ENCODE results near the gene TOM1. TPM values are rescaled to one million over a fixed set of nuclear protein-coding genes. Genes with fewer than 3 reads are reported as not detected.

The TOM1 gene
- total RNA-seq, 1 experiment from 2014 or later = 22.3 TPM

DNA sequence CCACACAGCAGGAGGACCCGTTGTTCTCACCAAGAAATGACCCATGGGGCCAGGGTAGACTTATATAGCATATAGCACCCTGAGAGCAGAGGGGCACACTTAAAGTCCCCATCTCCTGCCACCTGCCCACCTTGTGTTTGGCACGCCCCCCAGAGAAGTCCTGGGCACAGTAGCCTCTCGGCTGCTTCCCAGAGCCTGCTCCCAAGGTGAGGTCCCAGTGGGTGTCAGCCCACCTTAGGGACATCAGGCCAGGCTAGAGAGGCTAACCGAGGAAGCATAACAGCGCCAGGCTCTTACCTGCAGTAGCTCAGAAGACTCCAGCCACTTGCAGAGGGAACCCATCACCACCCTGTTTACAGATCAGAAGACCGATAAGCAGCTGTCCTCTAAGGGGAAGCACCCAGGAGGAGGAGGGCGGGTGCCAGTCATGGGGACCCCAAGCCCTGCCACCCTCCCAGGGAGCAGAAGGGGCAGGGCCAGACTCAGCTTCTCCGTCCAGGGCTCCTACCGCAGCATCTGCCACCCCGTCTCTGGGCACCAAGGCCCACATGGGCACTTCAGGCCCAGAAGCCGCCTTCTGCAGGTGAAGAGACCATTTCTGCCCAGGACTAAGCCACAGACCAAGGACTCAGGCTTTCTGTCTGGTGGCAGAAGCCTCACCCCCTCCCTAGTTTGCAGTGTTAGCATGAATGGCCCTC, 46.3 kb downstream of the TOM1 start:
- Histone ChIP-seq H3K23me2 (ENCODE audit: insufficient read length, low read depth, low read length, poor library complexity, severe bottlenecking) (peaks cover under 1% of the 10 kb centered on the region), H2BK12ac (ENCODE audit: insufficient read length, low read depth, low read length) (no peak overlapping the region), H3K4me1 (ENCODE audit: insufficient read depth, low read length) (no peaks in the 10 kb centered on the region), H3K79me1 (ENCODE audit: insufficient read depth, low read depth, low read length, poor library complexity, severe bottlenecking) (no peaks in the 10 kb centered on the region), H3K4me2 (ENCODE audit: insufficient read depth, insufficient read length, low read length) (no peak overlapping the region), H2AK5ac (ENCODE audit: insufficient read length, low read length) (no peak overlapping the region), H3K27ac (ENCODE audit: insufficient read length, low read depth, low read length) (no peak overlapping the region), H2BK20ac (ENCODE audit: low read depth, low read length, poor library complexity, severe bottlenecking) (no peak overlapping the region), H3K4ac (ENCODE audit: low read depth, low read length) (no peak overlapping the region), H4K8ac (replicated peaks; ENCODE audit: insufficient read length, low read depth, low read length) (no peak overlapping the region), H3K79me2 (ENCODE audit: insufficient read depth, low read length) (no peaks in the 10 kb centered on the region; the same call in 1 of the 2 replicates), H4K20me1 (ENCODE audit: control insufficient read depth, insufficient read depth, insufficient read length) (no peaks in the 10 kb centered on the region), H3K18ac (ENCODE audit: insufficient read length, low read depth, low read length) (no peak overlapping the region), H2AFZ (ENCODE audit: low read length) (no peak overlapping the region), H2BK5ac (ENCODE audit: insufficient read length, low read length) (no peak overlapping the region), H3K9ac (ENCODE audit: extremely low read depth, insufficient read length, low read length) (no peak overlapping the region), H3K27me3 (ENCODE audit: insufficient read depth, low read length) (no peaks in the 10 kb centered on the region), H3K56ac (ENCODE audit: insufficient read length, low read depth, low read length) (no peak overlapping the region), H3K23ac (ENCODE audit: insufficient read length, low read depth, low read length) (no peak overlapping the region), H3K14ac (ENCODE audit: insufficient read depth, low read length) (no peak overlapping the region; the same call in 1 of the 2 replicates), H3K9me3 (ENCODE audit: control insufficient read depth, low read depth, low read length) (no peaks in the 10 kb centered on the region), H4K5ac (ENCODE audit: insufficient read length, low read depth, low read length) (no peak overlapping the region), H4K91ac (ENCODE audit: insufficient read length, low read depth, low read length) (no peak overlapping the region), H2BK15ac (ENCODE audit: low read depth, low read length) (no peak overlapping the region), H3T11ph (ENCODE audit: low read length) (no peak overlapping the region), H2BK120ac (ENCODE audit: low read depth, low read length, poor library complexity, severe bottlenecking) (no peak overlapping the region)
- Mint-ChIP-seq H3K9me3 (no peaks in the 10 kb centered on the region), H3K4me3 (no peak overlapping the region), H3K27me3 (ENCODE audit: low read depth) (peaks cover under 1% of the 10 kb centered on the region), H3K27ac (peak overlapping the region in 2 of 3 experiments; percentile 21 to 91; a peak in 3 of 7 replicates), H3K4me1 (peaks cover 4 to 12% of the 10 kb centered on the region in 2 experiments; a peak in 3 of 4 replicates), H3K36me3 (ENCODE audit: insufficient read depth in 1 of 3, low read depth in 3 of 3) (peaks cover under 1 to 1% (median 1%) of the 10 kb centered on the region in 3 experiments; a peak in 4 of 7 replicates)
- DNase-seq = no peak
- no CpG with 5 or more reads among the region's 11 CpGs for WGBS (ENCODE audit: extremely low coverage, insufficient read length, low lambda C conversion rate)
- TF ChIP-seq, protein P1, sequence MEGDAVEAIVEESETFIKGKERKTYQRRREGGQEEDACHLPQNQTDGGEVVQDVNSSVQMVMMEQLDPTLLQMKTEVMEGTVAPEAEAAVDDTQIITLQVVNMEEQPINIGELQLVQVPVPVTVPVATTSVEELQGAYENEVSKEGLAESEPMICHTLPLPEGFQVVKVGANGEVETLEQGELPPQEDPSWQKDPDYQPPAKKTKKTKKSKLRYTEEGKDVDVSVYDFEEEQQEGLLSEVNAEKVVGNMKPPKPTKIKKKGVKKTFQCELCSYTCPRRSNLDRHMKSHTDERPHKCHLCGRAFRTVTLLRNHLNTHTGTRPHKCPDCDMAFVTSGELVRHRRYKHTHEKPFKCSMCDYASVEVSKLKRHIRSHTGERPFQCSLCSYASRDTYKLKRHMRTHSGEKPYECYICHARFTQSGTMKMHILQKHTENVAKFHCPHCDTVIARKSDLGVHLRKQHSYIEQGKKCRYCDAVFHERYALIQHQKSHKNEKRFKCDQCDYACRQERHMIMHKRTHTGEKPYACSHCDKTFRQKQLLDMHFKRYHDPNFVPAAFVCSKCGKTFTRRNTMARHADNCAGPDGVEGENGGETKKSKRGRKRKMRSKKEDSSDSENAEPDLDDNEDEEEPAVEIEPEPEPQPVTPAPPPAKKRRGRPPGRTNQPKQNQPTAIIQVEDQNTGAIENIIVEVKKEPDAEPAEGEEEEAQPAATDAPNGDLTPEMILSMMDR (conservative IDR thresholded peaks at IDR 0.05) = no peak
